ENCODE measurements around the gene MTHFD1. TPM values are rescaled to one million over a fixed set of nuclear protein-coding genes. Genes with fewer than 3 reads are reported as not detected.

Gene MTHFD1
- total RNA-seq, 1 experiment from 2014 or later, result 153 TPM

- intact Hi-C loops (cut with micrococcal nuclease), result no loop called here
- no TSS peak for BruUV-seq (replicated peaks)
- Histone ChIP-seq H4K20me1 (ENCODE audit: insufficient read depth) (no peaks in the 10 kb centered on the region), H3K27ac (ENCODE audit: low read depth, low read length) (no peak overlapping the region), H3K9me3 (ENCODE audit: control insufficient read depth in 1 of 2, insufficient read depth in 1 of 2, low read depth in 1 of 2, low read length in 2 of 2) (no peaks in the 10 kb centered on the region), H3K4me2 (ENCODE audit: low read length) (no peak overlapping the region), H3K36me3 (ENCODE audit: control insufficient read depth in 1 of 2, insufficient read depth in 2 of 2, low read length in 2 of 2) (no peaks in the 10 kb centered on the region), H3K27me3 (ENCODE audit: insufficient read depth, low read length) (no peaks in the 10 kb centered on the region), H3K79me2 (ENCODE audit: insufficient read depth, low read length) (no peaks in the 10 kb centered on the region), H3K4me3 (replicated peaks in 1 of 2; ENCODE audit: low read depth in 1 of 2, low read length in 2 of 2) (no peak overlapping the region), H3K9ac (ENCODE audit: low read length) (no peak overlapping the region), H2AFZ (ENCODE audit: low read depth, low read length, poor library complexity, severe bottlenecking) (no peak overlapping the region), H3K4me1 (ENCODE audit: control insufficient read depth in 1 of 2, insufficient read depth in 2 of 2, low read length in 2 of 2) (no peaks in the 10 kb centered on the region), H3K9me2 (ENCODE audit: insufficient read depth) (no peaks in the 10 kb centered on the region)
- CTCF ChIA-PET, result no interaction called here
- POLR2A ChIA-PET, result interaction anchor here (1.0 kb wide), 1 partner anchor 38 kb away, joined by 6 read pairs; the partner anchor contains the start of gene MTHFD1
- ATAC-seq (no peak), DNase-seq (ENCODE audit: low read depth, low spot score) (no peak)
- RAD21 ChIA-PET (ENCODE audit: low non-redundant PET in 1 of 2, low total read pairs in 2 of 2, uncharacterized antibody in 2 of 2, unreplicated experiment in 2 of 2), result no interaction called here
- no peak for TF ChIP-seq FOSL1 (IDR thresholded peaks at IDR 0.05; ENCODE audit: low read depth)
- no peak for TF ChIP-seq POLR2A (IDR thresholded peaks at IDR 0.05; ENCODE audit: borderline replicate concordance, extremely low read depth, insufficient read depth, insufficient read length)
- TF ChIP-seq, protein P1, sequence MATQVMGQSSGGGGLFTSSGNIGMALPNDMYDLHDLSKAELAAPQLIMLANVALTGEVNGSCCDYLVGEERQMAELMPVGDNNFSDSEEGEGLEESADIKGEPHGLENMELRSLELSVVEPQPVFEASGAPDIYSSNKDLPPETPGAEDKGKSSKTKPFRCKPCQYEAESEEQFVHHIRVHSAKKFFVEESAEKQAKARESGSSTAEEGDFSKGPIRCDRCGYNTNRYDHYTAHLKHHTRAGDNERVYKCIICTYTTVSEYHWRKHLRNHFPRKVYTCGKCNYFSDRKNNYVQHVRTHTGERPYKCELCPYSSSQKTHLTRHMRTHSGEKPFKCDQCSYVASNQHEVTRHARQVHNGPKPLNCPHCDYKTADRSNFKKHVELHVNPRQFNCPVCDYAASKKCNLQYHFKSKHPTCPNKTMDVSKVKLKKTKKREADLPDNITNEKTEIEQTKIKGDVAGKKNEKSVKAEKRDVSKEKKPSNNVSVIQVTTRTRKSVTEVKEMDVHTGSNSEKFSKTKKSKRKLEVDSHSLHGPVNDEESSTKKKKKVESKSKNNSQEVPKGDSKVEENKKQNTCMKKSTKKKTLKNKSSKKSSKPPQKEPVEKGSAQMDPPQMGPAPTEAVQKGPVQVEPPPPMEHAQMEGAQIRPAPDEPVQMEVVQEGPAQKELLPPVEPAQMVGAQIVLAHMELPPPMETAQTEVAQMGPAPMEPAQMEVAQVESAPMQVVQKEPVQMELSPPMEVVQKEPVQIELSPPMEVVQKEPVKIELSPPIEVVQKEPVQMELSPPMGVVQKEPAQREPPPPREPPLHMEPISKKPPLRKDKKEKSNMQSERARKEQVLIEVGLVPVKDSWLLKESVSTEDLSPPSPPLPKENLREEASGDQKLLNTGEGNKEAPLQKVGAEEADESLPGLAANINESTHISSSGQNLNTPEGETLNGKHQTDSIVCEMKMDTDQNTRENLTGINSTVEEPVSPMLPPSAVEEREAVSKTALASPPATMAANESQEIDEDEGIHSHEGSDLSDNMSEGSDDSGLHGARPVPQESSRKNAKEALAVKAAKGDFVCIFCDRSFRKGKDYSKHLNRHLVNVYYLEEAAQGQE (IDR thresholded peaks at IDR 0.05; ENCODE audit: low read depth), result no peak
- no peak for TF ChIP-seq YY1 (IDR thresholded peaks at IDR 0.05; ENCODE audit: extremely low read depth, insufficient replicate concordance, low read depth, low read length)
- TF ChIP-seq ZNF274 (IDR thresholded peaks at IDR 0.05; ENCODE audit: low read depth, low read length), result no peak
Measured at GRCh38 chr14:64349741-64350490, 38.2 kb upstream of the MTHFD1 start.
